BJ (cell line): ENCODE measurements around the gene MTA1. TPM values are rescaled to one million over a fixed set of nuclear protein-coding genes. Genes with fewer than 3 reads are reported as not detected.

ENCODE experiments used
- CTCF ChIA-PET: fragments of 350-600 bp; formaldehyde crosslinking; extraction: SDS; loops from one replicate; lab custom pipeline; 2021; ENCODE audit warnings: antibody characterized with exemption, inconsistent platforms; lab: Yijun Ruan, JAX
- POLR2A ChIA-PET: fragments of 300-600 bp; sonication (Branson Sonifier 250); formaldehyde crosslinking; extraction: SDS; loops from one replicate; lab custom pipeline; 2021; ENCODE audit warnings: antibody characterized with exemption; lab: Charles Lee
- DNase-seq: peaks from one replicate; pipeline ENCODE4 v3.0.0-alpha.2; 2011; ENCODE audit warnings: low read depth
- H3K27me3 ChIP-seq: 2 replicates; pipeline ENCODE4 v1.6.0; 2011; ENCODE audit warnings: low read length; ENCODE audit not compliant: control insufficient read depth, insufficient read depth
- H3K36me3 ChIP-seq: 2 replicates; pipeline ENCODE4 v1.5.1; 2011; ENCODE audit warnings: low read length; ENCODE audit not compliant: control insufficient read depth, insufficient read depth
- H3K4me3 ChIP-seq: 2 replicates; pipeline ENCODE4 v1.5.1; 2011; ENCODE audit warnings: low read depth, mild to moderate bottlenecking, control low read depth, low read length
- CTCF ChIP-seq: IDR thresholded peaks from 2 replicates; pipeline ENCODE4 v1.5.1; 2011; ENCODE audit warnings: low read depth, mild to moderate bottlenecking, control low read depth, inconsistent platforms, low read length, moderate library complexity; ENCODE audit not compliant: insufficient read depth
- polyA plus RNA-seq: library from polyadenylated mRNA; depleted of rRNA; stranded (reverse); fragments of >200 nt; gene quantifications from 2 replicates; pipeline ENCODE4 v1.2.3, GENCODE V29; 2011

Gene MTA1
- polyA plus RNA-seq, 1 experiment = 48.8 TPM

GRCh38 chr14:105482486-105483110, 63.0 kb downstream of the MTA1 start:
- POLR2A ChIA-PET = no interaction called here
- peaks cover 6% of the 10 kb centered on the region; the same call in 1 of the 2 replicates for H3K27me3 ChIP-seq
- CTCF ChIA-PET = interaction anchor here (1.0 to 3.3 kb wide), 7 partner anchors 7 to 111 kb away, joined by 4 to 61 read pairs (median 19); no protein-coding TSS in a partner anchor
- H3K36me3 ChIP-seq = no peaks in the 10 kb centered on the region
- TF ChIP-seq CTCF = no peak
- H3K4me3 ChIP-seq = no peak overlapping the region
- DNase-seq = no peak

- Histone ChIP-seq H3K4me3 (no peak overlapping the region), H3K36me3 (no peaks in the 10 kb centered on the region), H3K27me3 (peaks cover 6% of the 10 kb centered on the region; the same call in 1 of the 2 replicates)
- DNase-seq = no peak
- no peak for TF ChIP-seq CTCF
- ChIA-PET CTCF (interaction anchor here (0.7 to 3.3 kb wide), 3 partner anchors 12 to 165 kb away, joined by 3 to 31 read pairs (median 3); no protein-coding TSS in a partner anchor), POLR2A (no interaction called here)
Observed at GRCh38 chr14:105483300-105484068, 63.9 kb downstream of the MTA1 start.

GRCh38 chr14:105484069-105484996, 64.7 kb downstream of the MTA1 start:
- Histone ChIP-seq H3K27me3 (peaks cover 6% of the 10 kb centered on the region; the same call in 1 of the 2 replicates), H3K36me3 (no peaks in the 10 kb centered on the region), H3K4me3 (no peak overlapping the region)
- TF ChIP-seq CTCF = no peak
- POLR2A ChIA-PET = no interaction called here
- CTCF ChIA-PET = interaction anchor here (0.7 to 1.0 kb wide), 2 partner anchors 34 to 166 kb away, joined by 3 read pairs; no protein-coding TSS in a partner anchor
- DNase-seq = no peak

GRCh38 chr14:105484997-105485393, 65.4 kb downstream of the MTA1 start:
- Histone ChIP-seq H3K36me3 (no peaks in the 10 kb centered on the region), H3K4me3 (no peak overlapping the region), H3K27me3 (peaks cover 6% of the 10 kb centered on the region; the same call in 1 of the 2 replicates)
- CTCF ChIA-PET = no interaction called here
- POLR2A ChIA-PET = no interaction called here
- no peak for TF ChIP-seq CTCF
- no peak for DNase-seq
